Activated T-cell treated with anti-CD3 and anti-CD28 coated beads, Interleukin-2, amount 50 U/mL, for 24 hours (primary cell): Measurements from ENCODE around the gene CUEDC1.
A peak's percentile ranks its signal among the peaks of the same experiment; 100 is the strongest.

Experiments
- DNase-seq: peaks from one replicate; pipeline ENCODE4 v3.0.0-alpha.2; 2020
- H3K27ac Mint-ChIP-seq: 2 replicates; pipeline ENCODE4 v1.8.0; 2020; ENCODE audit warnings: mild to moderate bottlenecking, mixed read lengths
- H3K27me3 Mint-ChIP-seq: 2 replicates; pipeline ENCODE4 v1.8.0; 2020; ENCODE audit warnings: mixed read lengths
- H3K36me3 Mint-ChIP-seq: 2 replicates; pipeline ENCODE4 v1.8.0; 2020; ENCODE audit warnings: low read depth, mixed read lengths
- H3K4me1 Mint-ChIP-seq: 2 replicates; pipeline ENCODE4 v1.8.0; 2020; ENCODE audit warnings: low read depth, mixed read lengths
- H3K4me3 Mint-ChIP-seq: 2 replicates; pipeline ENCODE4 v1.8.0; 2020; ENCODE audit warnings: mild to moderate bottlenecking, moderate library complexity, mixed read lengths
- H3K9me3 Mint-ChIP-seq: 2 replicates; pipeline ENCODE4 v1.8.0; 2020; ENCODE audit warnings: mixed read lengths

Gene CUEDC1

GRCh38 chr17:57990037-57990436, 34.8 kb upstream of the CUEDC1 start:
- H3K27ac Mint-ChIP-seq = peak overlapping the region; percentile 72
- H3K4me1 Mint-ChIP-seq = peaks cover 65% of the 10 kb centered on the region
- DNase-seq = no peak
- no peaks in the 10 kb centered on the region for H3K27me3 Mint-ChIP-seq
- H3K36me3 Mint-ChIP-seq = peaks cover 29% of the 10 kb centered on the region
- peak overlapping the region; percentile 85 for H3K4me3 Mint-ChIP-seq
- no peaks in the 10 kb centered on the region for H3K9me3 Mint-ChIP-seq

GRCh38 chr17:57988301-57989250, 33.4 kb upstream of the CUEDC1 start:
- Mint-ChIP-seq H3K27me3 (no peaks in the 10 kb centered on the region), H3K9me3 (no peaks in the 10 kb centered on the region), H3K4me1 (peaks cover 65% of the 10 kb centered on the region), H3K4me3 (peak overlapping the region; percentile 85), H3K27ac (peak overlapping the region; percentile 95), H3K36me3 (peaks cover 43% of the 10 kb centered on the region)
- no peak for DNase-seq

- Mint-ChIP-seq H3K36me3 (peaks cover 50% of the 10 kb centered on the region), H3K4me3 (peak within 1 kb of the TSS; percentile 85)
Measured at GRCh38 chr17:57987581-57988300, 32.5 kb upstream of the CUEDC1 start, which contains the start of gene VEZF1. TSS of gene VEZF1 (minus strand) at chr17:57988254. CDS start at chr17:57988111, 143 bp downstream.

GRCh38 chr17:57986841-57987580, 31.8 kb upstream of the CUEDC1 start:
- Mint-ChIP-seq H3K27ac (peak overlapping the region; percentile 94), H3K36me3 (peaks cover 57% of the 10 kb centered on the region), H3K27me3 (no peaks in the 10 kb centered on the region), H3K4me3 (peak overlapping the region; percentile 85), H3K4me1 (peaks cover 73% of the 10 kb centered on the region), H3K9me3 (no peaks in the 10 kb centered on the region)
- no peak for DNase-seq

More at GRCh38 chr17:57987581-57988300, 32.5 kb upstream of the CUEDC1 start, which contains the start of gene VEZF1:
- Mint-ChIP-seq H3K27ac (peak within 1 kb of the TSS; percentile 95), H3K27me3 (no peaks in the 10 kb centered on the region), H3K4me1 (peaks cover 69% of the 10 kb centered on the region), H3K9me3 (no peaks in the 10 kb centered on the region)
- DNase-seq = peak; percentile 89

- H3K4me1 Mint-ChIP-seq = peaks cover 78% of the 10 kb centered on the region
- DNase-seq = no peak
- H3K9me3 Mint-ChIP-seq = no peaks in the 10 kb centered on the region
- H3K27me3 Mint-ChIP-seq = no peaks in the 10 kb centered on the region
- H3K4me3 Mint-ChIP-seq = peak overlapping the region; percentile 44
- H3K27ac Mint-ChIP-seq = no peak overlapping the region
- peaks cover 69% of the 10 kb centered on the region for H3K36me3 Mint-ChIP-seq
Measured at GRCh38 chr17:57985675-57985974, 30.4 kb upstream of the CUEDC1 start.

GRCh38 chr17:57984936-57985674, 29.9 kb upstream of the CUEDC1 start:
- Mint-ChIP-seq H3K27me3 (no peaks in the 10 kb centered on the region), H3K27ac (peak overlapping the region; percentile 52), H3K9me3 (no peaks in the 10 kb centered on the region), H3K4me3 (peak overlapping the region; percentile 44), H3K4me1 (peaks cover 79% of the 10 kb centered on the region), H3K36me3 (peaks cover 72% of the 10 kb centered on the region)
- DNase-seq = no peak

- Mint-ChIP-seq H3K9me3 (no peaks in the 10 kb centered on the region), H3K4me1 (peaks cover 74% of the 10 kb centered on the region), H3K4me3 (no peak overlapping the region), H3K36me3 (peaks cover 78% of the 10 kb centered on the region), H3K27me3 (no peaks in the 10 kb centered on the region), H3K27ac (peak overlapping the region; percentile 74)
- DNase-seq = no peak
Measured at GRCh38 chr17:57984261-57984890, 29.2 kb upstream of the CUEDC1 start.

GRCh38 chr17:57983446-57983845, 28.2 kb upstream of the CUEDC1 start:
- peaks cover 68% of the 10 kb centered on the region for H3K4me1 Mint-ChIP-seq
- H3K9me3 Mint-ChIP-seq = no peaks in the 10 kb centered on the region
- no peaks in the 10 kb centered on the region for H3K27me3 Mint-ChIP-seq
- peaks cover 78% of the 10 kb centered on the region for H3K36me3 Mint-ChIP-seq
- DNase-seq = no peak
- no peak overlapping the region for H3K27ac Mint-ChIP-seq
- no peak overlapping the region for H3K4me3 Mint-ChIP-seq

GRCh38 chr17:57982452-57983170, 27.4 kb upstream of the CUEDC1 start:
- DNase-seq = no peak
- Mint-ChIP-seq H3K27me3 (no peaks in the 10 kb centered on the region), H3K27ac (peak overlapping the region; percentile 4), H3K4me3 (no peak overlapping the region), H3K4me1 (peaks cover 67% of the 10 kb centered on the region), H3K36me3 (peaks cover 84% of the 10 kb centered on the region), H3K9me3 (no peaks in the 10 kb centered on the region)

GRCh38 chr17:57980522-57980921, 25.3 kb upstream of the CUEDC1 start:
- no peaks in the 10 kb centered on the region for H3K9me3 Mint-ChIP-seq
- H3K27me3 Mint-ChIP-seq = no peaks in the 10 kb centered on the region
- H3K4me3 Mint-ChIP-seq = no peak overlapping the region
- H3K36me3 Mint-ChIP-seq = peaks cover 96% of the 10 kb centered on the region
- peaks cover 54% of the 10 kb centered on the region for H3K4me1 Mint-ChIP-seq
- no peak overlapping the region for H3K27ac Mint-ChIP-seq
- DNase-seq = no peak

GRCh38 chr17:57979076-57979475, 23.9 kb upstream of the CUEDC1 start:
- Mint-ChIP-seq H3K36me3 (peaks cover 96% of the 10 kb centered on the region), H3K27ac (peak overlapping the region; percentile 4), H3K9me3 (no peaks in the 10 kb centered on the region), H3K27me3 (no peaks in the 10 kb centered on the region), H3K4me1 (peaks cover 39% of the 10 kb centered on the region), H3K4me3 (no peak overlapping the region)
- no peak for DNase-seq

GRCh38 chr17:57976594-57976993, 21.4 kb upstream of the CUEDC1 start:
- Mint-ChIP-seq H3K4me1 (peaks cover 15% of the 10 kb centered on the region), H3K27ac (no peak overlapping the region), H3K4me3 (no peak overlapping the region), H3K27me3 (no peaks in the 10 kb centered on the region), H3K36me3 (peaks cover 88% of the 10 kb centered on the region), H3K9me3 (no peaks in the 10 kb centered on the region)
- no peak for DNase-seq

- no peak overlapping the region for H3K27ac Mint-ChIP-seq
- peaks cover 3% of the 10 kb centered on the region for H3K4me1 Mint-ChIP-seq
- H3K9me3 Mint-ChIP-seq = no peaks in the 10 kb centered on the region
- peaks cover 73% of the 10 kb centered on the region for H3K36me3 Mint-ChIP-seq
- H3K4me3 Mint-ChIP-seq = no peak overlapping the region
- no peaks in the 10 kb centered on the region for H3K27me3 Mint-ChIP-seq
- DNase-seq = no peak
Measured at GRCh38 chr17:57975044-57975443, 19.8 kb upstream of the CUEDC1 start.
